HUES64 (cell line): ENCODE data around the gene ZDHHC14.

ENCODE experiments used
- H3K27ac ChIP-seq: 2 replicates; pipeline ENCODE4 v1.7.0; 2013; ENCODE audit warnings: low read depth, low read length, inconsistent platforms
- H3K27me3 ChIP-seq: 2 replicates; pipeline ENCODE4 v1.6.1; 2013; ENCODE audit warnings: mild to moderate bottlenecking, low read length; ENCODE audit not compliant: insufficient read depth
- H3K36me3 ChIP-seq: 2 replicates; pipeline ENCODE4 v1.6.1; 2013; ENCODE audit warnings: mild to moderate bottlenecking, low read length; ENCODE audit not compliant: insufficient read depth
- H3K4me1 ChIP-seq: 2 replicates; pipeline ENCODE4 v1.6.1; 2013; ENCODE audit warnings: mild to moderate bottlenecking, low read length, moderate library complexity; ENCODE audit not compliant: insufficient read depth
- H3K4me3 ChIP-seq: 2 replicates; pipeline ENCODE4 v1.5.1; 2013; ENCODE audit warnings: mild to moderate bottlenecking, low read length, moderate library complexity
- H3K9ac ChIP-seq: 2 replicates; pipeline ENCODE4 v1.6.1; 2013; ENCODE audit warnings: mild to moderate bottlenecking, low read depth, low read length
- H3K9me3 ChIP-seq: 2 replicates; pipeline ENCODE4 v1.6.1; 2013; ENCODE audit warnings: low read depth, low read length; ENCODE audit not compliant: insufficient read depth
- WGBS: fragments of 150-250, 120-280 bp; methylation state at CpG from one replicate; pipeline ENCODE4 v1.1.7; 2013; ENCODE audit warnings: missing lambda C conversion rate; 5-methylcytosine and 5-hydroxymethylcytosine counted together

ZDHHC14 gene

GRCh38 chr6:157430834-157431233 is 49.8 kb downstream of the ZDHHC14 start:
- no peak overlapping the region for H3K9ac ChIP-seq
- H3K4me1 ChIP-seq = peaks cover 20% of the 10 kb centered on the region
- H3K27ac ChIP-seq = no peak overlapping the region
- WGBS = 96% methylated on average over 3 of the region's 3 CpGs
- no peaks in the 10 kb centered on the region for H3K9me3 ChIP-seq
- H3K36me3 ChIP-seq = no peaks in the 10 kb centered on the region
- H3K27me3 ChIP-seq = no peaks in the 10 kb centered on the region
- no peak overlapping the region for H3K4me3 ChIP-seq

- 80% methylated on average over 7 of the region's 7 CpGs for WGBS
- H3K4me3 ChIP-seq = no peak overlapping the region
Measured at GRCh38 chr6:157432231-157432891, 51.4 kb downstream of the ZDHHC14 start.

GRCh38 chr6:157432892-157433265 is 51.9 kb downstream of the ZDHHC14 start:
- WGBS = 95% methylated on average over 11 of the region's 11 CpGs
- Histone ChIP-seq H3K9me3 (no peaks in the 10 kb centered on the region), H3K27ac (no peak overlapping the region), H3K4me1 (peaks cover 20% of the 10 kb centered on the region), H3K9ac (no peak overlapping the region), H3K4me3 (no peak overlapping the region), H3K36me3 (no peaks in the 10 kb centered on the region), H3K27me3 (no peaks in the 10 kb centered on the region)

More at GRCh38 chr6:157432231-157432891, 51.4 kb downstream of the ZDHHC14 start:
- no peak overlapping the region for H3K27ac ChIP-seq
- no peaks in the 10 kb centered on the region for H3K27me3 ChIP-seq
- H3K9me3 ChIP-seq = no peaks in the 10 kb centered on the region
- H3K36me3 ChIP-seq = no peaks in the 10 kb centered on the region
- no peak overlapping the region for H3K9ac ChIP-seq
- H3K4me1 ChIP-seq = peaks cover 20% of the 10 kb centered on the region

GRCh38 chr6:157433678-157434081 is 52.7 kb downstream of the ZDHHC14 start:
- no peaks in the 10 kb centered on the region for H3K36me3 ChIP-seq
- WGBS = 91% methylated on average over 3 of the region's 3 CpGs
- no peaks in the 10 kb centered on the region for H3K9me3 ChIP-seq
- H3K27me3 ChIP-seq = no peaks in the 10 kb centered on the region
- H3K4me3 ChIP-seq = no peak overlapping the region
- H3K4me1 ChIP-seq = peaks cover 14% of the 10 kb centered on the region
- H3K27ac ChIP-seq = no peak overlapping the region
- no peak overlapping the region for H3K9ac ChIP-seq

GRCh38 chr6:157434349-157435033 is 53.5 kb downstream of the ZDHHC14 start:
- Histone ChIP-seq H3K9ac (no peak overlapping the region), H3K4me3 (no peak overlapping the region), H3K36me3 (no peaks in the 10 kb centered on the region), H3K9me3 (no peaks in the 10 kb centered on the region), H3K27ac (no peak overlapping the region), H3K4me1 (peaks cover 8% of the 10 kb centered on the region), H3K27me3 (no peaks in the 10 kb centered on the region)
- WGBS = 89% methylated on average over 13 of the region's 13 CpGs

- Histone ChIP-seq H3K27ac (no peak overlapping the region), H3K9me3 (no peaks in the 10 kb centered on the region), H3K4me3 (no peak overlapping the region), H3K27me3 (no peaks in the 10 kb centered on the region), H3K9ac (no peak overlapping the region), H3K4me1 (peaks cover 8% of the 10 kb centered on the region), H3K36me3 (no peaks in the 10 kb centered on the region)
- 89% methylated on average over 13 of the region's 13 CpGs for WGBS
Measured at GRCh38 chr6:157436219-157436943, 55.4 kb downstream of the ZDHHC14 start.

GRCh38 chr6:157436944-157437336 is 56.0 kb downstream of the ZDHHC14 start:
- no peak overlapping the region for H3K4me3 ChIP-seq
- H3K27ac ChIP-seq = no peak overlapping the region
- no peaks in the 10 kb centered on the region for H3K9me3 ChIP-seq
- H3K9ac ChIP-seq = no peak overlapping the region
- no peaks in the 10 kb centered on the region for H3K36me3 ChIP-seq
- H3K27me3 ChIP-seq = no peaks in the 10 kb centered on the region
- peaks cover 7% of the 10 kb centered on the region for H3K4me1 ChIP-seq
- WGBS = 89% methylated on average over 4 of the region's 4 CpGs

GRCh38 chr6:157438611-157439111 is 57.7 kb downstream of the ZDHHC14 start:
- no peaks in the 10 kb centered on the region for H3K27me3 ChIP-seq
- no peak overlapping the region for H3K9ac ChIP-seq
- 94% methylated on average over 6 of the region's 6 CpGs for WGBS
- H3K27ac ChIP-seq = no peak overlapping the region
- no peak overlapping the region for H3K4me3 ChIP-seq
- no peaks in the 10 kb centered on the region for H3K9me3 ChIP-seq
- H3K36me3 ChIP-seq = no peaks in the 10 kb centered on the region
- H3K4me1 ChIP-seq = no peaks in the 10 kb centered on the region

- H3K9me3 ChIP-seq = no peaks in the 10 kb centered on the region
- H3K27me3 ChIP-seq = no peaks in the 10 kb centered on the region
- H3K36me3 ChIP-seq = no peaks in the 10 kb centered on the region
- no CpG with 5 or more reads among the region's 1 CpG for WGBS
- no peak overlapping the region for H3K4me3 ChIP-seq
- H3K9ac ChIP-seq = no peak overlapping the region
- H3K4me1 ChIP-seq = no peaks in the 10 kb centered on the region
- H3K27ac ChIP-seq = no peak overlapping the region
Measured at GRCh38 chr6:157440171-157440570, 59.2 kb downstream of the ZDHHC14 start.

GRCh38 chr6:157442291-157442690 is 61.3 kb downstream of the ZDHHC14 start:
- Histone ChIP-seq H3K4me3 (no peak overlapping the region), H3K27ac (no peak overlapping the region), H3K4me1 (no peaks in the 10 kb centered on the region), H3K9ac (no peak overlapping the region), H3K27me3 (no peaks in the 10 kb centered on the region), H3K36me3 (no peaks in the 10 kb centered on the region), H3K9me3 (no peaks in the 10 kb centered on the region)
- 91% methylated on average over 11 of the region's 12 CpGs for WGBS

GRCh38 chr6:157443066-157443800 is 62.2 kb downstream of the ZDHHC14 start:
- WGBS = 91% methylated on average over 6 of the region's 6 CpGs
- Histone ChIP-seq H3K9ac (no peak overlapping the region), H3K27ac (no peak overlapping the region), H3K4me1 (no peaks in the 10 kb centered on the region), H3K36me3 (no peaks in the 10 kb centered on the region), H3K4me3 (no peak overlapping the region), H3K27me3 (no peaks in the 10 kb centered on the region), H3K9me3 (no peaks in the 10 kb centered on the region)
